ENCODE measurements around the gene BBS4.
"Not testable (repeated sequence)": the region's sequence is repeated elsewhere in the genome, so short reads cannot be mapped to it uniquely, and the experiment has no call there.

Gene BBS4

GRCh38 chr15:72685925-72686794, at the start of gene BBS4, which contains the start of gene HIGD2B:
Gene BBS4, plus strand, starts transcription at chr15:72686207. Its CDS starts 21 bp downstream, at chr15:72686228.
Gene HIGD2B, minus strand, starts transcription at chr15:72686182. Its CDS starts 9,808 bp downstream, at chr15:72676374.
- in situ Hi-C loops (cut with MboI; ENCODE audit: low sequenced_read_pairs): no loop called here

GRCh38 chr15:72636519-72637282, 49.3 kb upstream of the BBS4 start:
- in situ Hi-C loops (cut with MboI; ENCODE audit: low sequenced_read_pairs): not testable (repeated sequence)

GRCh38 chr15:72639759-72640483, 46.1 kb upstream of the BBS4 start:
- in situ Hi-C loops (cut with MboI; ENCODE audit: low sequenced_read_pairs): not testable (repeated sequence)

- in situ Hi-C loops (cut with MboI; ENCODE audit: low sequenced_read_pairs): not testable (repeated sequence)
Observed at GRCh38 chr15:72642271-72642670, 43.7 kb upstream of the BBS4 start.

- in situ Hi-C loops (cut with MboI; ENCODE audit: low sequenced_read_pairs): not testable (repeated sequence)
Observed at GRCh38 chr15:72648631-72649253, 37.3 kb upstream of the BBS4 start.

GRCh38 chr15:72654397-72654796, 31.6 kb upstream of the BBS4 start, which contains the start of gene GOLGA6B:
Gene GOLGA6B, plus strand, starts transcription at chr15:72654697. Its CDS starts 41 bp downstream, at chr15:72654738.
- in situ Hi-C loops (cut with MboI; ENCODE audit: low sequenced_read_pairs): not testable (repeated sequence)

- in situ Hi-C loops (cut with MboI; ENCODE audit: low sequenced_read_pairs): not testable (repeated sequence)
Observed at GRCh38 chr15:72656014-72656413, 30.0 kb upstream of the BBS4 start.

- in situ Hi-C loops (cut with MboI; ENCODE audit: low sequenced_read_pairs): not testable (repeated sequence)
Observed at GRCh38 chr15:72661081-72661480, 24.9 kb upstream of the BBS4 start.

- in situ Hi-C loops (cut with MboI; ENCODE audit: low sequenced_read_pairs): not testable (repeated sequence)
Observed at GRCh38 chr15:72663931-72664330, 22.1 kb upstream of the BBS4 start.

GRCh38 chr15:72665706-72666105, 20.3 kb upstream of the BBS4 start:
- in situ Hi-C loops (cut with MboI; ENCODE audit: low sequenced_read_pairs): not testable (repeated sequence)

- in situ Hi-C loops (cut with MboI; ENCODE audit: low sequenced_read_pairs): not testable (repeated sequence)
Observed at GRCh38 chr15:72669803-72670202, 16.2 kb upstream of the BBS4 start.

GRCh38 chr15:72670656-72671352, 15.2 kb upstream of the BBS4 start:
- in situ Hi-C loops (cut with MboI; ENCODE audit: low sequenced_read_pairs): not testable (repeated sequence)

GRCh38 chr15:72671525-72671924, 14.5 kb upstream of the BBS4 start:
- in situ Hi-C loops (cut with MboI; ENCODE audit: low sequenced_read_pairs): no loop called here

- in situ Hi-C loops (cut with MboI; ENCODE audit: low sequenced_read_pairs): no loop called here
Observed at GRCh38 chr15:72676838-72677237, 9.2 kb upstream of the BBS4 start.

GRCh38 chr15:72680931-72681330, 5.1 kb upstream of the BBS4 start:
- in situ Hi-C loops (cut with MboI; ENCODE audit: low sequenced_read_pairs): no loop called here

- in situ Hi-C loops (cut with MboI; ENCODE audit: low sequenced_read_pairs): no loop called here
Observed at GRCh38 chr15:72682772-72683171, 3.2 kb upstream of the BBS4 start.

- in situ Hi-C loops (cut with MboI; ENCODE audit: low sequenced_read_pairs): no loop called here
Observed at GRCh38 chr15:72685301-72685924, 594 bp upstream of the BBS4 start.

GRCh38 chr15:72688697-72689096, 2.7 kb downstream of the BBS4 start:
- in situ Hi-C loops (cut with MboI; ENCODE audit: low sequenced_read_pairs): no loop called here

- in situ Hi-C loops (cut with MboI; ENCODE audit: low sequenced_read_pairs): no loop called here
Observed at GRCh38 chr15:72690938-72691337, 4.9 kb downstream of the BBS4 start.

All from HL-60/S4 treated with phorbol 12-myristate 13-acetate at 8.2 ng/mL for 4 days and 3 days (cell line).